HCT116 (cell line): ENCODE results near the gene KRTAP12-1. TPM values are rescaled to one million over a fixed set of nuclear protein-coding genes. Genes with fewer than 3 reads are reported as not detected.

Source experiments
- ATAC-seq: fragments of 200-7000 bp; cut with Tn5 transposase; 2 replicates; pipeline ENCODE4 v1.9.1; 2020; ENCODE audit warnings: mild to moderate bottlenecking, moderate library complexity
- BruUV-seq: library from RNA; stranded (reverse); fragments of 400-500 nt; replicated peaks from 2 replicates; lab custom pipeline; 2021; lab: Mats Ljungman, UMichigan
- CTCF ChIA-PET: fragments of 300-600 bp; sonication (Branson Sonifier 250); formaldehyde crosslinking; loops from one replicate; lab custom pipeline; 2021; ENCODE audit warnings: antibody characterized with exemption; lab: Charles Lee
- POLR2A ChIA-PET: fragments of 300-600, 350-600 bp; sonication (Branson Sonifier 250); formaldehyde crosslinking; loops from one replicate; lab custom pipeline; 2021; ENCODE audit warnings: antibody characterized with exemption; lab: Charles Lee
- RAD21 ChIA-PET, 2 experiments: fragments of 300-600 bp; sonication (Branson Sonifier 250); formaldehyde crosslinking; loops; one replicate each; lab custom pipeline; 2023; ENCODE audit warnings: low total read pairs in 2 of 2; ENCODE audit not compliant: uncharacterized antibody in 2 of 2, unreplicated experiment in 2 of 2, low non-redundant PET in 1 of 2; lab: Charles Lee
- DNase-seq: peaks from one replicate; pipeline ENCODE4 v3.0.0-alpha.2; 2010; ENCODE audit warnings: low read depth, low spot score
- H2AFZ ChIP-seq: fragments of 200-600 bp; shearing (Covaris generic), sonication (generic); 2 replicates; pipeline ENCODE4 v1.6.1; 2017; ENCODE audit warnings: low read depth, mixed run types, mixed read lengths, antibody characterized with exemption, low read length; ENCODE audit not compliant: poor library complexity, severe bottlenecking
- H3K27ac ChIP-seq: 2 replicates; pipeline ENCODE4 v1.5.1; 2012; ENCODE audit warnings: low read depth, low read length
- H3K27me3 ChIP-seq: fragments of 200-600 bp; sonication (generic); 2 replicates; pipeline ENCODE4 v1.6.1; 2016; ENCODE audit warnings: mixed run types, low read length, mixed read lengths; ENCODE audit not compliant: insufficient read depth
- H3K36me3 ChIP-seq, 2 experiments: fragments of 200-500 bp in 1 of 2; fragments of 200-600 bp in 1 of 2; sonication (Bioruptor generic) in 1 of 2; sonication (generic) in 1 of 2; 2 replicates each; pipeline versions ENCODE4 v1.5.1 to v1.6.1; 2014 to 2016; ENCODE audit warnings: low read length in 2 of 2, inconsistent platforms in 1 of 2, mixed read lengths in 1 of 2, mixed run types in 1 of 2; ENCODE audit not compliant: insufficient read depth in 2 of 2, control insufficient read depth in 1 of 2
- H3K4me1 ChIP-seq, 2 experiments: fragments of 200-600 bp in 1 of 2; sonication (generic) in 1 of 2; 2 replicates each; pipeline versions ENCODE4 v1.5.1 to v1.6.1; 2012 to 2017; ENCODE audit warnings: low read length in 2 of 2, inconsistent platforms in 1 of 2, mild to moderate bottlenecking in 1 of 2, mixed read lengths in 1 of 2, mixed run types in 1 of 2, moderate library complexity in 1 of 2; ENCODE audit not compliant: insufficient read depth in 2 of 2, control insufficient read depth in 1 of 2
- H3K4me2 ChIP-seq: fragments of 200-600 bp; sonication (generic); 2 replicates; pipeline ENCODE4 v1.6.1; 2017; ENCODE audit warnings: mixed run types, low read length, mixed read lengths
- H3K4me3 ChIP-seq, 2 experiments: fragments of 200-600 bp in 1 of 2; sonication (generic) in 1 of 2; replicated peaks in 1 of 2; 2 replicates each; pipeline ENCODE4 v1.5.1; 2011 to 2016; ENCODE audit warnings: low read length in 2 of 2, control low read depth in 1 of 2, low read depth in 1 of 2, mild to moderate bottlenecking in 1 of 2, mixed read lengths in 1 of 2, mixed run types in 1 of 2
- H3K79me2 ChIP-seq: fragments of 200-600 bp; sonication (generic); 2 replicates; pipeline ENCODE4 v1.6.1; 2017; ENCODE audit warnings: mild to moderate bottlenecking, mixed run types, low read length, moderate library complexity, mixed read lengths; ENCODE audit not compliant: insufficient read depth
- H3K9ac ChIP-seq: fragments of 200-600 bp; sonication (generic); 2 replicates; pipeline ENCODE4 v1.6.1; 2016; ENCODE audit warnings: low read length, mixed read lengths
- H3K9me2 ChIP-seq: fragments of 200-600 bp; sonication (generic), shearing (Covaris generic); 2 replicates; pipeline ENCODE4 v1.6.1; 2017; ENCODE audit warnings: mixed run types, mild to moderate bottlenecking, moderate library complexity; ENCODE audit not compliant: insufficient read depth
- H3K9me3 ChIP-seq, 2 experiments: fragments of 200-500 bp in 1 of 2; fragments of 200-600 bp in 1 of 2; sonication (Bioruptor generic) in 1 of 2; sonication (generic) in 1 of 2; 2 replicates each; pipeline ENCODE4 v1.6.1; 2014 to 2017; ENCODE audit warnings: low read length in 2 of 2, mixed read lengths in 2 of 2, inconsistent platforms in 1 of 2, low read depth in 1 of 2, mild to moderate bottlenecking in 1 of 2, mixed run types in 1 of 2, moderate library complexity in 1 of 2; ENCODE audit not compliant: control insufficient read depth in 1 of 2, insufficient read depth in 1 of 2
- H4K20me1 ChIP-seq: fragments of 200-600 bp; sonication (generic), shearing (Covaris generic); 2 replicates; pipeline ENCODE4 v1.6.1; 2017; ENCODE audit warnings: mixed run types, mild to moderate bottlenecking, moderate library complexity; ENCODE audit not compliant: insufficient read depth
- ATF3 ChIP-seq: IDR thresholded peaks from 2 replicates; pipeline ENCODE4 v1.6.1; 2012
- CBX3 ChIP-seq: IDR thresholded peaks from 2 replicates; pipeline ENCODE4 v1.6.1; 2012; ENCODE audit warnings: low read depth
- CEBPB ChIP-seq: IDR thresholded peaks from 2 replicates; pipeline ENCODE4 v1.6.1; 2012; ENCODE audit warnings: low read depth
- CTCF ChIP-seq, 3 experiments: fragments of 200-600 bp in 1 of 3; sonication (generic) in 1 of 3; IDR thresholded peaks in 2 of 3; conservative IDR thresholded peaks in 1 of 3; 2 replicates each; pipeline ENCODE4 v1.5.1; 2012 to 2017; ENCODE audit warnings: low read depth in 2 of 3, low read length in 2 of 3, antibody characterized with exemption in 1 of 3, borderline replicate concordance in 1 of 3, control low read depth in 1 of 3, mild to moderate bottlenecking in 1 of 3, mixed read lengths in 1 of 3, mixed run types in 1 of 3, moderate library complexity in 1 of 3; ENCODE audit not compliant: insufficient read depth in 1 of 3
- EGR1 ChIP-seq: IDR thresholded peaks from 2 replicates; pipeline ENCODE4 v1.6.1; 2012; ENCODE audit warnings: low read depth
- ELF1 ChIP-seq: IDR thresholded peaks from 2 replicates; pipeline ENCODE4 v1.6.1; 2012; ENCODE audit warnings: low read depth, borderline replicate concordance
- EZH2 ChIP-seq: fragments of 200-600 bp; sonication (generic); IDR thresholded peaks from 2 replicates; pipeline ENCODE4 v1.6.1; 2017; ENCODE audit warnings: antibody characterized with exemption, mixed run types
- EZH2phosphoT487 ChIP-seq: fragments of 200-600 bp; IDR thresholded peaks from 2 replicates; pipeline ENCODE4 v1.6.1; 2018; ENCODE audit warnings: antibody characterized with exemption, borderline replicate concordance
- FOSL1 ChIP-seq: IDR thresholded peaks from 2 replicates; pipeline ENCODE4 v1.6.1; 2012; ENCODE audit warnings: low read depth
- JUND ChIP-seq: IDR thresholded peaks from 2 replicates; pipeline ENCODE4 v1.6.1; 2012
- MAX ChIP-seq: IDR thresholded peaks from 2 replicates; pipeline ENCODE4 v1.6.1; 2012
- POLR2AphosphoS5 ChIP-seq: IDR thresholded peaks from 2 replicates; pipeline ENCODE4 v1.6.1; 2011; ENCODE audit warnings: mild to moderate bottlenecking, low read depth, low read length, moderate library complexity
- RAD21 ChIP-seq: IDR thresholded peaks from 2 replicates; pipeline ENCODE4 v1.6.1; 2012; ENCODE audit warnings: low read depth, mild to moderate bottlenecking
- SIN3A ChIP-seq: IDR thresholded peaks from 2 replicates; pipeline ENCODE4 v1.6.1; 2012; ENCODE audit warnings: low read depth
- SRF ChIP-seq: IDR thresholded peaks from 2 replicates; pipeline ENCODE4 v1.6.1; 2012; ENCODE audit warnings: low read depth
- ZBTB33 ChIP-seq: IDR thresholded peaks from 2 replicates; pipeline ENCODE4 v1.6.1; 2011; ENCODE audit warnings: mild to moderate bottlenecking, low read length, moderate library complexity; ENCODE audit not compliant: insufficient replicate concordance; ENCODE audit errors: extremely low read depth
- ZFX ChIP-seq: fragments of 450-650 bp; IDR thresholded peaks from 2 replicates; pipeline ENCODE4 v1.6.1; 2017
- ZNF274 ChIP-seq: fragments of 200-500 bp; sonication (Bioruptor generic); IDR thresholded peaks from 2 replicates; pipeline ENCODE4 v1.6.1; 2014; ENCODE audit warnings: mild to moderate bottlenecking, low read depth, low read length, inconsistent platforms
- intact Hi-C: fragments of 100-400 bp; cut with micrococcal nuclease; formaldehyde crosslinking; loops from 2 replicates; pipeline ENCODE4 v1.10.0; 2022
- total RNA-seq: library from RNA; stranded (reverse); gene quantifications from one replicate; pipeline ENCODE4 v1.2.1, GENCODE V29; 2021; ENCODE audit not compliant: unreplicated experiment

Gene KRTAP12-1
- total RNA-seq, 1 experiment from 2014 or later, result not detected

- Histone ChIP-seq H3K4me2 (no peak overlapping the region), H4K20me1 (no peaks in the 10 kb centered on the region), H3K4me3 (no peak overlapping the region), H3K9me3 (no peaks in the 10 kb centered on the region), H3K79me2 (no peaks in the 10 kb centered on the region), H3K9ac (no peak overlapping the region), H3K4me1 (no peaks in the 10 kb centered on the region), H3K36me3 (no peaks in the 10 kb centered on the region), H3K27ac (no peak overlapping the region), H3K9me2 (no peaks in the 10 kb centered on the region), H2AFZ (no peak overlapping the region), H3K27me3 (no peaks in the 10 kb centered on the region)
- no peak for TF ChIP-seq POLR2AphosphoS5
- TF ChIP-seq JUND, result no peak
- no peak for TF ChIP-seq EGR1
- TF ChIP-seq SRF, result no peak
- TF ChIP-seq CTCF (IDR thresholded peaks at IDR 0.05 in 2 of 3, conservative IDR thresholded peaks at IDR 0.05 in 1 of 3; ENCODE audit: borderline replicate concordance in 1 of 3, insufficient read depth in 1 of 3, low read depth in 2 of 3, low read length in 2 of 3), result no peak
- no peak for TF ChIP-seq EZH2
- no peak for TF ChIP-seq ZBTB33
- TF ChIP-seq SIN3A, result no peak
- no peak for TF ChIP-seq EZH2phosphoT487
- no peak for TF ChIP-seq CBX3
- no peak for TF ChIP-seq ZNF274
- TF ChIP-seq MAX, result no peak
- no peak for TF ChIP-seq ATF3
- no peak for TF ChIP-seq RAD21
- no peak for TF ChIP-seq ELF1
- no peak for TF ChIP-seq ZFX
- TF ChIP-seq FOSL1, result no peak
- no peak for TF ChIP-seq CEBPB
- ATAC-seq, result no peak
- ChIA-PET RAD21 (no interaction called here), POLR2A (no interaction called here), CTCF (no interaction called here)
- BruUV-seq, result no TSS peak
- intact Hi-C loops, result no loop called here
- no peak for DNase-seq
Measured at GRCh38 chr21:44658541-44658910, 23.4 kb downstream of the KRTAP12-1 start.
